Adipocyte (in vitro differentiated cells): ENCODE data around the gene MT1A.

Source experiments
- DNase-seq: peaks from one replicate; pipeline ENCODE4 v3.0.0-alpha.2; 2015; ENCODE audit warnings: low read depth
- H3K27me3 ChIP-seq: replicated peaks from 2 replicates; pipeline ENCODE4 v1.7.0; 2013; ENCODE audit warnings: mild to moderate bottlenecking, low read length, moderate library complexity; ENCODE audit not compliant: control insufficient read depth, insufficient read depth
- H3K36me3 ChIP-seq: 2 replicates; pipeline ENCODE4 v1.7.0; 2013; ENCODE audit warnings: low read length, mild to moderate bottlenecking, moderate library complexity; ENCODE audit not compliant: control insufficient read depth, insufficient read depth, severe bottlenecking
- H3K4me1 ChIP-seq: 2 replicates; pipeline ENCODE4 v1.7.0; 2013; ENCODE audit warnings: mild to moderate bottlenecking, low read length, moderate library complexity; ENCODE audit not compliant: control insufficient read depth, insufficient read depth
- H3K4me3 ChIP-seq: 2 replicates; pipeline ENCODE4 v1.7.0; 2013; ENCODE audit warnings: mild to moderate bottlenecking, low read length, moderate library complexity
- H3K9ac ChIP-seq: 2 replicates; pipeline ENCODE4 v1.7.0; 2013; ENCODE audit warnings: mild to moderate bottlenecking, low read length, moderate library complexity
- H3K9me3 ChIP-seq: 2 replicates; pipeline ENCODE4 v1.7.0; 2013; ENCODE audit warnings: mild to moderate bottlenecking, low read length, moderate library complexity; ENCODE audit not compliant: control insufficient read depth

MT1A gene

DNA sequence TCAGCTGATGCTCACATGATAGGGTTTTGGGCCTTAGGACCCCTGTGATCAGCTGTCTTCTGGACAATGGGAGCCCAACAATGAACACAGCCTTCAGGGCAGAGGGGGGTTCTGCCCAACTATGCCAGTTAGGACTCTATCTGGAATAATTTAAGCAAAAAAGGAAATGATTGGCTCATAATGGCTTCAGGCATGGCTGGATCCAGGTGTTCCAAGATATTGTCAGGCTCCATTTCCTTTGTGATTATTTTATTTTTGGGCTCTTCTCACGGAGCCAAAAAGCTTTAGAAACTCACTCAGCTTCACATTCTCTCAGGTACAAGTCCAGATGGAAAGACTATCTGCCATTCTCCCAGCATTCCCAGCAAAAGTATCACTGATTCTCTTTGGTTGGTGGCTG, 33.0 kb upstream of the MT1A start:
- peak overlapping the region; percentile 71 for H3K9ac ChIP-seq
- no peaks in the 10 kb centered on the region for H3K36me3 ChIP-seq
- H3K4me3 ChIP-seq: no peak overlapping the region
- H3K4me1 ChIP-seq: peaks cover 41% of the 10 kb centered on the region
- no peaks in the 10 kb centered on the region for H3K9me3 ChIP-seq
- no peak for DNase-seq
- no peaks in the 10 kb centered on the region for H3K27me3 ChIP-seq

DNA sequence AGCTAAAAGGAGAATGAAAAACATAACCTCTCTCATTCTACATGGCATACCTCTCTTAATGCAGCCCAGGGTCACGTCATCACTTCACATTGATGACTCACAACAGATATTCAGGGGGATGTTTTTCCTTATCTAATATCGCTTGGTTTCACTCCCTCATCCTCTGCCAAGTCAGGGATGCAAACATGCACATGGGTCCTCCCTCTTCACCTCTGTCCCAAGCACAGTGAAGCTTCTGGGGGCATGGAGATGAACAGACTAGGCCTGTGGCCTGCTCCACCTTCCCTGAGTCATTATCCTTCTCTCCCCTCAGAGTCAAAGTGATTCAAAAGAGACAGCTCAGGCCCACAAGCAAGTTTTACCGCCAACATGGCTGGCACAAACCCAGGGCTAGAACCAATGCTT, 32.4 kb upstream of the MT1A start:
- Histone ChIP-seq H3K4me3 (no peak overlapping the region), H3K27me3 (no peaks in the 10 kb centered on the region), H3K9ac (peak overlapping the region; percentile 71), H3K4me1 (peaks cover 47% of the 10 kb centered on the region), H3K36me3 (no peaks in the 10 kb centered on the region), H3K9me3 (no peaks in the 10 kb centered on the region)
- DNase-seq: no peak

DNA sequence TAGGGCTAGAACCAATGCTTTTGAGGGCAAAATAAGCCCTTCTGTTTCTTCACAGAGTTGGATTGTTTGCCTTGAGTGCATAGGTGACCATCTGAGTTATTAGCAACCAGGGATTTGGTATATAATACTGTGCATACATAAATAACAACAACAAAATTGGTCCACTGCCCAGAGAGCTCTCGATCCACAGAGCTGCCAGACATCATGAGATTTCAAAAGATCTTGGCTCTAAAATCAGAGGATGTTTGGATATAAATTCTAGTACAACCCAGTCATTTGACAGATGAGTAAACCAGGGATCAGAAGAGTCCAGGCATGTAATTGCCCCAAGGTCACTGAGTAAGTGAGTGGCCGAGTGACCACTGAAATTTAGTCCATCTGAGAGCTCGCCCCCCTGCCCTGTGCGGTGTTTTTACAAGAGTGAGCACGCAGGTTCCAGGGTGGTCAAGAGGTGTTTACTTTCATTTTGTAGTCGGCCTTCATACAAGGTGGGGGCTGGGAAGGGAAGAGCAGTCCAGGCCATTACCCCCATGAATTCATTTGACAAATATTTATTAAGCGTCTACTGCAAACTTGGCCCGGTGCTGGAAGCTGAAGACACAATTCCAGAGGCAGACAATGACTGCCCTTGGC, 31.9 kb upstream of the MT1A start:
- Histone ChIP-seq H3K4me3 (peak overlapping the region; percentile 51), H3K9ac (peak overlapping the region; percentile 72), H3K4me1 (peaks cover 52% of the 10 kb centered on the region), H3K9me3 (no peaks in the 10 kb centered on the region), H3K27me3 (no peaks in the 10 kb centered on the region), H3K36me3 (no peaks in the 10 kb centered on the region)
- peak; percentile 92 for DNase-seq

DNA sequence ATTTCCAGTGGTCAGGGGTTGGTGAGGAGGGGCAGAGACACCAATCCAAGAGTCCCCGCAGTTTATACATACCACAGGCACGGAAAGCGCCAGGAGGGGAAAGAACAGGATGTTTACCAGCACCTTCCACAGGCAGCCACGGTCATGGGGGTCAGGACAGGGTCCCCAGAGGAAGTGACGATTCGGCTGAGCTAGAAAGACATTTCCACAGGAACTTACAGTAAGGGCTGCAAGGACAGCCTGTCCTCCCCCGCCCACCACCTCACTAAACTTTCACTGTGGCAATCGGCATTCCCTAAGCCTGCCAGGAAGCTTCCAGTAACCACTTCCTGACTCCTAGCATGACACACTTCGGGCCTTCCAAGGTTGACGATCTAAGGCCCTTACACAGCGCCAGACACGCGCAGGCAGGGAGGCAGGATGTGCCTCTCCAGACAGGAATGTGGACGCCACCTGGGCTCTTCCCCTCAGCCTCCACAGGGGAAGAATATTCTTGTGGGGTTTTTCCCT, 31.3 kb upstream of the MT1A start:
- H3K4me1 ChIP-seq: peaks cover 55% of the 10 kb centered on the region
- peak; percentile 94 for DNase-seq
- peak overlapping the region; percentile 88 for H3K9ac ChIP-seq
- no peaks in the 10 kb centered on the region for H3K36me3 ChIP-seq
- no peaks in the 10 kb centered on the region for H3K27me3 ChIP-seq
- peak overlapping the region; percentile 92 for H3K4me3 ChIP-seq
- no peaks in the 10 kb centered on the region for H3K9me3 ChIP-seq

DNA sequence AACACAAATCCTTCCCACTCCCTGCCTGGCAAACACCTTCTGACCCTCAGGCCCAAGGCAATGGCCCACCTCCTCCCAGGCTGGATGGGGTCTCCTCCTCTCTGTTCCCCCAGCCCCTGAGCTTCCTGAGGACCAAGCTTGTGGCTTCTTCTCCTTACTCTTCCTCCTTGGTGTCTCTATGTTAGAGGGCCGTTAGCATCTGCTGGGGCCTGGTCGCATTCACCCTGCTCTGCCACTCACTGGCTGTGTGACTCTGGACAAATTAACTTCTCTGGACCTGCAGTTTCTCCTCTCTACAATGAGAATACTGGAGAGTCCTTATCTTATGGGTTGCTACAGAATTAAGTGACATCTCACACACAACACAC, 30.8 kb upstream of the MT1A start:
- H3K4me1 ChIP-seq: peaks cover 57% of the 10 kb centered on the region
- peak overlapping the region; percentile 92 for H3K4me3 ChIP-seq
- H3K27me3 ChIP-seq: no peaks in the 10 kb centered on the region
- no peaks in the 10 kb centered on the region for H3K36me3 ChIP-seq
- no peak for DNase-seq
- no peaks in the 10 kb centered on the region for H3K9me3 ChIP-seq
- H3K9ac ChIP-seq: peak overlapping the region; percentile 88

DNA sequence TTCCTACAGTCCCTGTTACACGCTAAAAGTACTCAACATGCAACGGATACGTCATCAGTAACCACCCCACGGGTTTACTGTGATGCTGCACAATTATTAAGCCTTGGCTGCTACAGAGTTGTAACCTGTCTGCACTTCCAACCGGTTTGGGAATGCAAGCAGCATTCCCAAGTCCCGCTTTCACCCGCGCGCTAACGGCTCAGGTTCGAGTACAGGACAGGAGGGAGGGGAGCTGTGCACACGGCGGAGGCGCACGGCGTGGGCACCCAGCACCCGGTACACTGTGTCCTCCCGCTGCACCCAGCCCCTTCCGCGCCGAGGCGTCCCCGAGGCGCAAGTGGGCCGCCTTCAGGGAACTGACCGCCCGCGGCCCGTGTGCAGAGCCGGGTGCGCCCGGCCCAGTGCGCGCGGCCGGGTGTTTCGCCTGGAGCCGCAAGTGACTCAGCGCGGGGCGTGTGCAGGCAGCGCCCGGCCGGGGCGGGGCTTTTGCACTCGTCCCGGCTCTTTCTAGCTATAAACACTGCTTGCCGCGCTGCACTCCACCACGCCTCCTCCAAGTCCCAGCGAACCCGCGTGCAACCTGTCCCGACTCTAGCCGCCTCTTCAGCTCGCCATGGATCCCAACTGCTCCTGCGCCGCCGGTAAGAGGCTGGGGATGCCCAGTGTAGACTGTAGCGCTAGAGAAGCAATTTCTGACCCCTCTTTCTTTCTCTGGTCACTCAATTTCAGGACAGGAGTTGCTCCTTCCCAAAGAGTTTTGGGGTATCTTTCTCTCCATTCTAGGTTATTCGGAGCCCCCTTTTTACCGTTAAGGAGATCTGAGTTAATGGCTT, 30.2 kb upstream of the MT1A start, which contains the start of gene MT2A:
TSS of gene MT2A (plus strand) at position 542 of the 833 bp plus-strand sequence. CDS start at position 614, 72 bp downstream.
- Histone ChIP-seq H3K9ac (peak within 1 kb of the TSS; percentile 90), H3K9me3 (no peaks in the 10 kb centered on the region), H3K36me3 (no peaks in the 10 kb centered on the region), H3K4me1 (peaks cover 58% of the 10 kb centered on the region), H3K27me3 (no peaks in the 10 kb centered on the region), H3K4me3 (peak within 1 kb of the TSS; percentile 92)
- DNase-seq: peak; percentile 99

DNA sequence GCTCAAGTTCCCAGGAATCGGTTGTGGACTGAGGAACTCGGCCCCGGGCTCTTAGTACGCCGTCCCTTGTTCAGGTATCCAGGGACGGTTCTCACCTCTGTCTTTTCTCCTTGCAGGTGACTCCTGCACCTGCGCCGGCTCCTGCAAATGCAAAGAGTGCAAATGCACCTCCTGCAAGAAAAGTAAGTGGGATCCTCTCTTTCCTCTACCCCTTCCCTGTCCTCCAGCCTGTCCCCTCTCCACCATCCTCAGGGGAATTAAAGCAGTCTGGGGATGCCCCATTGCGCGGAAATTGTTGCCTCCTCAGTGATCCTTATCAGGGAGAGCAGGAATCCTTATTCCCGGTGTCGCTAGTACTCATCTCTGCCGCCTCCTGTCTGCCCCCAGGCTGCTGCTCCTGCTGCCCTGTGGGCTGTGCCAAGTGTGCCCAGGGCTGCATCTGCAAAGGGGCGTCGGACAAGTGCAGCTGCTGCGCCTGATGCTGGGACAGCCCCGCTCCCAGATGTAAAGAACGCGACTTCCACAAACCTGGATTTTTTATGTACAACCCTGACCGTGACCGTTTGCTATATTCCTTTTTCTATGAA, 29.5 kb upstream of the MT1A start:
- Histone ChIP-seq H3K9me3 (no peaks in the 10 kb centered on the region), H3K9ac (peak overlapping the region; percentile 90), H3K4me3 (peak overlapping the region; percentile 92), H3K4me1 (peaks cover 58% of the 10 kb centered on the region), H3K36me3 (no peaks in the 10 kb centered on the region), H3K27me3 (no peaks in the 10 kb centered on the region)
- DNase-seq: peak; percentile 44

DNA sequence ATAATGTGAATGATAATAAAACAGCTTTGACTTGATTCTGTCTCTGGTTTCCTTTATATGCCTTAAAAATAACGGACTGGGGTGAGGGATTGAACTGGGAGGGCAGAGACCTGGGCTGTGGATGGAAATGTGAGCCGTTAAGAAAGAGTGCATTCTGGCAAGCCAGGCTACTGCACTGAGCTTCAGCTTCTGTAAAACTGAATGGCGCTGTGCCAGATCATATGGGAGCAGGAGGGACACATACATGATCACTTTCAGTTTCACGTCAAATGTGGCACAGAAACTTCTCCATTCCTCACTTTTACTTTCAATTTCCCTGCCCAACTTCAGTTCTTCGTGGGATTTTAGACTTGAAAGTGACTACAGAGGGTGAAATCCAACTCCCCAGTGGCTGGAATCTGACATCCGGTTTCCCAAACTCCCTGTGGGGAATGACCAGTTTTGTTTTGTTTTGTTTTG, 29.0 kb upstream of the MT1A start:
- peak; percentile 88 for DNase-seq
- H3K4me1 ChIP-seq: peaks cover 60% of the 10 kb centered on the region
- H3K36me3 ChIP-seq: no peaks in the 10 kb centered on the region
- peak overlapping the region; percentile 90 for H3K9ac ChIP-seq
- H3K9me3 ChIP-seq: no peaks in the 10 kb centered on the region
- H3K4me3 ChIP-seq: peak overlapping the region; percentile 92
- no peaks in the 10 kb centered on the region for H3K27me3 ChIP-seq

DNA sequence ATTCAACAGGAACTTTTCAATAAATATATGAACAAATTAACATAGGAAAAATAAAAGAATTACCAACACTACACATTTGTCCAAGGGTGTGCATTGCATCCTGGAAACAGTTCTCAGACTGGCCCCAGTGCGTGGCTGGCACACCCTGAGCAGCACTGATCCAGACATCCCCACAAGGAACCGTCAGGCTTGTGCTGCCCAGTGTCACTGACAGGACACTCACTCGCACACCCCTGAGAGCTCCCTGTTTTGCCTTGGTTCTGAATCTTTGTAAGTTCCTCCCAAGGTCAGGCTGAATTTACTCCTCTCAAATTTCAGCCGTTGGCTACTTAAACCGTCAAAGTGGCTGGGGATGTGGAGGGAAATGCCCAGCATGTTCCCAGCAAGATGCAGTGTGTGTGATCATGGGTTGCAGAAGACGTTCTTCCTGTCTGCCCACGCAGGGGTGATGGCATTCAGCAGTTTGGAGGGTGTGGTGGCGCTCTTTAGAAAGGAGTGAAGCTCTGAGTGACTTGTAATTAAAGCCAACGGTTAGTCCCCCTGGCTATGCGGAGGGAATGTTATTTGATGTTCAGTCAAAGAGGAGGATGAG, 28.4 kb upstream of the MT1A start:
- Histone ChIP-seq H3K36me3 (no peaks in the 10 kb centered on the region), H3K27me3 (no peaks in the 10 kb centered on the region), H3K9me3 (no peaks in the 10 kb centered on the region), H3K4me1 (peaks cover 64% of the 10 kb centered on the region), H3K9ac (peak overlapping the region; percentile 90), H3K4me3 (peak overlapping the region; percentile 92)
- DNase-seq: peak; percentile 86

DNA sequence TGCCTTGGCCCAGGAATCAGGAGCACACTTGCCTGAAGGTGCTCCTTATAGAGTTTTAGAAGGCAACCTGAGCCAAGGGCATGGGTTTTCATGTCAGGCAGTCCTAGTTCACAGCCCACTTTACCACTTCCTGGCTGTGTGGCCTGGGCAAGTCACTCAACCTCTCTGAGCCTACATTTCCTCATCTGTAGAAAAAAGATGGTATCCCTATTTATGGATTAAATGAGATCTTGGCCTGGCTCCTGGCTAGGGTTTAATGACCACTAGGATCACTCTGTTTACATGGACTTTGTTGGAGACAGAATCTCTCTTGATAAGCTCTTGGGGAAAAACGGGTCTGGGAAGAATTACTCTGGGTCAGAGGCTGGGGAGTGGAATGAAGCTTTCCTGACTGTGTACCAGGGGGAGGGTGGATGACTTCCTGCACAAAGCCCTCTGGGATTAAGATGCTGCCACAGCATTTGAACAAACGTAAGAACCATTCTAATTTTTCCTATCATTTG, 27.8 kb upstream of the MT1A start:
- Histone ChIP-seq H3K27me3 (no peaks in the 10 kb centered on the region), H3K36me3 (no peaks in the 10 kb centered on the region), H3K4me3 (peak overlapping the region; percentile 92), H3K4me1 (peaks cover 62% of the 10 kb centered on the region), H3K9ac (peak overlapping the region; percentile 90), H3K9me3 (no peaks in the 10 kb centered on the region)
- DNase-seq: peak; percentile 62
